ENCODE measurements around the gene ZFPM1. TPM values are rescaled to one million over a fixed set of nuclear protein-coding genes. Genes with fewer than 3 reads are reported as not detected.

Gene ZFPM1
- 1.0 and 3.8 TPM in 2 replicates for total RNA-seq

GRCh38 chr16:88453217-88453531 lies at the start of gene ZFPM1:
ZFPM1 (plus strand) TSS chr16:88453280; CDS start chr16:88453639, 359 bp downstream.

GRCh38 chr16:88569985-88570690 lies 117.1 kb downstream of the ZFPM1 start, which contains the start of gene ZC3H18:
ZC3H18 (plus strand) TSS chr16:88570403; CDS start chr16:88577124, 6,721 bp downstream.

Other genes with a start within 250 kb of the ZFPM1 start
- 4.2 and 9.4 TPM in 2 replicates for gene ZNF469, start 70.3 kb upstream of the ZFPM1 start, total RNA-seq
- gene ZC3H18, start 117.1 kb downstream of the ZFPM1 start, total RNA-seq = 13.1 and 23.2 TPM in 2 replicates
- gene IL17C, start 185.3 kb downstream of the ZFPM1 start, total RNA-seq = 1.3 TPM in 1 of 2 replicates, not detected in the other
- gene CYBA, start 197.8 kb downstream of the ZFPM1 start, total RNA-seq = 229 and 600 TPM in 2 replicates
- gene MVD, start 209.8 kb downstream of the ZFPM1 start, total RNA-seq = 40.2 and 140 TPM in 2 replicates
- 0.26 TPM in 1 of 2 replicates, not detected in the other for gene SNAI3, start 233.2 kb downstream of the ZFPM1 start, total RNA-seq

Data from epithelial cell of alveolus of lung (primary cell).